HG02840 (cell line): ENCODE measurements around the gene CHAF1A.

Experiments
- ATAC-seq: cut with Tn5 transposase; IDR thresholded peaks from one replicate; pipeline ENCODE4 v1.9.1; 2021; ENCODE audit warnings: mild to moderate bottlenecking, moderate library complexity, moderate number of reproducible peaks; ENCODE audit not compliant: unreplicated experiment, low FRiP score

Gene CHAF1A, protein sequence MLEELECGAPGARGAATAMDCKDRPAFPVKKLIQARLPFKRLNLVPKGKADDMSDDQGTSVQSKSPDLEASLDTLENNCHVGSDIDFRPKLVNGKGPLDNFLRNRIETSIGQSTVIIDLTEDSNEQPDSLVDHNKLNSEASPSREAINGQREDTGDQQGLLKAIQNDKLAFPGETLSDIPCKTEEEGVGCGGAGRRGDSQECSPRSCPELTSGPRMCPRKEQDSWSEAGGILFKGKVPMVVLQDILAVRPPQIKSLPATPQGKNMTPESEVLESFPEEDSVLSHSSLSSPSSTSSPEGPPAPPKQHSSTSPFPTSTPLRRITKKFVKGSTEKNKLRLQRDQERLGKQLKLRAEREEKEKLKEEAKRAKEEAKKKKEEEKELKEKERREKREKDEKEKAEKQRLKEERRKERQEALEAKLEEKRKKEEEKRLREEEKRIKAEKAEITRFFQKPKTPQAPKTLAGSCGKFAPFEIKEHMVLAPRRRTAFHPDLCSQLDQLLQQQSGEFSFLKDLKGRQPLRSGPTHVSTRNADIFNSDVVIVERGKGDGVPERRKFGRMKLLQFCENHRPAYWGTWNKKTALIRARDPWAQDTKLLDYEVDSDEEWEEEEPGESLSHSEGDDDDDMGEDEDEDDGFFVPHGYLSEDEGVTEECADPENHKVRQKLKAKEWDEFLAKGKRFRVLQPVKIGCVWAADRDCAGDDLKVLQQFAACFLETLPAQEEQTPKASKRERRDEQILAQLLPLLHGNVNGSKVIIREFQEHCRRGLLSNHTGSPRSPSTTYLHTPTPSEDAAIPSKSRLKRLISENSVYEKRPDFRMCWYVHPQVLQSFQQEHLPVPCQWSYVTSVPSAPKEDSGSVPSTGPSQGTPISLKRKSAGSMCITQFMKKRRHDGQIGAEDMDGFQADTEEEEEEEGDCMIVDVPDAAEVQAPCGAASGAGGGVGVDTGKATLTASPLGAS

DNA sequence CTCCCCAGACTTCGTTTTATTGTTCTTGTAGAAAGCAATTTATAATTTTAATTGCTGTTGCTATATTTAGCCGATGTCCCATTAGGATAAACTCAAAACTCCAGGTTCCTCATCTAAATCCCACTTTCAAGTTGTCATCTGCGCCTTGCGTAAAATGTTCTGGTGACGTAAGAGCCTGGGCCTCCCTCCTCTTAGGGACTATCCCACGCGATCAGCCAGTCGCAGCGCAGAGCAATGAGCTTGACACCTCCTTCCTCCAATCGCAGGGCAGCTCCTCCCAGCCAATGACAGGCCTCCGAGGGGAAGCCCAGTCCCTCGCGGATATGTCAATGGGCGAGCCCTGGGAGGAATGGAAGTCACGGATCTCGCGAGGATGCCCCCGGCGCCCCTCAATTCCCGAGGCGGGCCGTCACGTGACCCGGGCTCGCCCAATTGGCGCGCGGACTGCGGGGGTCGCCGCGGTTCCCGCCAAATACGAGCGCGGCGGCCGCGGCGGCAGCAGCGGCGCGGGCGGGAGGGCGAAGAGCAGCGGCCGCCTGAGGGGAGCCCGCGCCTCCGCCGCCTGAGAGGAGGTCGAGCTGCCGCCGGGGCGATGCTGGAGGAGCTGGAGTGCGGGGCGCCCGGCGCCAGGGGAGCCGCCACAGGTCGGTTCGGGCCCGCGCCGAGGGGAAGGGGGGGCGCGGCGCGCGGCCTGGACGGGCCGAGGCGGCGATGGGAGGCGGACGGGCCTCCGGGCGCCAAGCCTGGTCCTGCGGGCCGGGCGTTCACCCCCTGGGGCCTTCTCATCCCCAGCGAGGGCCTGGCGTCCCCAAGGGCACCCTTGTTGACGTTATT, at the start of gene CHAF1A:
CHAF1A (plus strand) TSS at position 470 of the 834 bp plus-strand sequence; CDS start at position 593, 123 bp downstream.
- peak; percentile 67 for ATAC-seq

DNA sequence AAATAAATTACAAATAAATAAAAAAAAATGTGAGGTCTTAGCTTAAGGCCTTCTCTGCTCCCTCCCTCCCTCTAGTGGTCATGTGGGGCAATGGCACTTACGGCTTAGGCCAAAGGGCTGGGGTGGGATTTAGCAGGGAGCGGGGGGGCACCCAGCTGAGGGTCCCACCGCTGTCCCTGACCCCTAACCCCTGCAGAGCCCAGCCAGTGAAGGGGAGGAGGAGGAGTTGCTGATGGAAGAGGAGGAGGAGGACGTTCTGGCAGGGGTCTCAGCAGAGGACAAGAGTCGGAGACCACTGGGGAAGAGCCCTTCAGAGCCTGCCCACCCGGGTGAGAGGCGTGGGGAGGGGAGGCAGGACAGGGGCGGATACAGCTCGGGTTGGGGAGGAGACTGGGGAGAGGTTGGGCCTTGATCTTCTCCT, 49.7 kb upstream of the CHAF1A start:
- ATAC-seq = no peak

DNA sequence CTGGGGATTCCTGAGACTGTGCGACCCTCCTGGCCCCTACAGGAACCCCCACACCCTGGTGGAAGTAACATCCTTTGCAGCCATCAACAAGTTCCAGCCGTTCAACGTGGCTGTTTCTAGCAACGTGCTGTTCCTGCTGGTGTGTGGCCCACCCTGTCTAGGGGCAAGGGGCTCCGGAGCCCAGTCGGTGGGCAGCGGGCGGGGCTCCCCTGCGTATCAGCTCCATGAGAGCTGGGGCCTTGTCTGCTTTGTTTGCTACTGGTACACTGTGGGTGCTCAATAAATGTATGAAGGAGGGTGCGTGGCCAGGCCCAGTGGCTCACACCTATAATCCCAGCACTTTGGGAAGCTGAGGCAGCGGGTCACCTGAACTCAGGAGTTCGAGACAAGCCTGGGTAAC, 48.2 kb upstream of the CHAF1A start:
- ATAC-seq = no peak

- ATAC-seq = no peak
Observed at GRCh38 chr19:4354897-4355296, 47.5 kb upstream of the CHAF1A start.

DNA sequence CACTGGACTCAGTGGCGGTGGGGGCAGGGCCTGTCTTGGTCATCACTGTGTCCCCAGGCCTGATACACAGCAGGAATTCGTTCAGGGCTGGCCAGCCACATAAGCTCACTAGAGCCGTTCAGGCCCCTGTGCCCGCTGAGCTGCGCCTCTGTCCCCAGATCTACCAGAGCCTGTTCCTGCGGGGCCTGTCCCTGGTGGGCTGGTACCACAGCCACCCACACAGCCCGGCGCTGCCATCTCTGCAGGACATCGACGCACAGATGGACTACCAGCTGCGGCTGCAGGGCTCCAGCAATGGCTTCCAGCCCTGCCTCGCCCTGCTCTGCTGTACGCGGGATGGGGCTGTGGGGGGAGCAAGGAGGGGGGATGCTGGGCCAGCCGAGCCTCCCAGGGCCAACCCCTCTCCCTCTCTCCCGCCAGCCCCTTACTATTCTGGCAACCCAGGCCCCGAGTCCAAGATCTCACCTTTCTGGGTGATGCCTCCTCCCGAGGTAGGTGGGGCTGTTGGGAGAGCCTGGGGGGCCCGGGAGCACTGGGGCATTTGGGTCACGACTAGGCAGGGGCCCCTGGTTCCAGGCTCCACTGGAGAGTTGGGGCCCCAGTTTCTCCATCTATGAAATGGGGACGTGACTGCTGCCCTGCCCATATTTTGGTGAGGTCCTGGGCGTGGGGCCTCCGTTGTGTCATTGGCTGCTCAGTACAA, 45.2 kb upstream of the CHAF1A start:
- no peak for ATAC-seq

DNA sequence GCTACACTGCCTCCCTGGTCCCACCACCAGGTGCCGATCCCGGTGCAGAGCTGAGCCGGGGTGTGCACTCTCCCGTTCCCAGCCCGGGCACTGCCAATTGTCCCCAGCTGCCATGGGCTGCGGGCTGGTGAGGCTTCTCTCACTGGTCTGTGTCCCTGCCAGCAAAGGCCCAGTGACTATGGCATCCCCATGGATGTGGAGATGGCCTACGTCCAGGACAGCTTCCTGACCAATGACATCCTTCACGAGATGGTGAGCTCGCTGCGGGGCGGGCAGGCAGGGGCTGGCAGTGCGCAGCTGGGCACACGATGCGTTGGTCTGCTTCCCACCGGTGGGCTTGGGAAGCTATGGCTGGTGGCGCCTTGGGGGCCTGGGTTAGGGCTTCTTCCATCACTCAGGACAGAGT, 44.5 kb upstream of the CHAF1A start:
- ATAC-seq = no peak

DNA sequence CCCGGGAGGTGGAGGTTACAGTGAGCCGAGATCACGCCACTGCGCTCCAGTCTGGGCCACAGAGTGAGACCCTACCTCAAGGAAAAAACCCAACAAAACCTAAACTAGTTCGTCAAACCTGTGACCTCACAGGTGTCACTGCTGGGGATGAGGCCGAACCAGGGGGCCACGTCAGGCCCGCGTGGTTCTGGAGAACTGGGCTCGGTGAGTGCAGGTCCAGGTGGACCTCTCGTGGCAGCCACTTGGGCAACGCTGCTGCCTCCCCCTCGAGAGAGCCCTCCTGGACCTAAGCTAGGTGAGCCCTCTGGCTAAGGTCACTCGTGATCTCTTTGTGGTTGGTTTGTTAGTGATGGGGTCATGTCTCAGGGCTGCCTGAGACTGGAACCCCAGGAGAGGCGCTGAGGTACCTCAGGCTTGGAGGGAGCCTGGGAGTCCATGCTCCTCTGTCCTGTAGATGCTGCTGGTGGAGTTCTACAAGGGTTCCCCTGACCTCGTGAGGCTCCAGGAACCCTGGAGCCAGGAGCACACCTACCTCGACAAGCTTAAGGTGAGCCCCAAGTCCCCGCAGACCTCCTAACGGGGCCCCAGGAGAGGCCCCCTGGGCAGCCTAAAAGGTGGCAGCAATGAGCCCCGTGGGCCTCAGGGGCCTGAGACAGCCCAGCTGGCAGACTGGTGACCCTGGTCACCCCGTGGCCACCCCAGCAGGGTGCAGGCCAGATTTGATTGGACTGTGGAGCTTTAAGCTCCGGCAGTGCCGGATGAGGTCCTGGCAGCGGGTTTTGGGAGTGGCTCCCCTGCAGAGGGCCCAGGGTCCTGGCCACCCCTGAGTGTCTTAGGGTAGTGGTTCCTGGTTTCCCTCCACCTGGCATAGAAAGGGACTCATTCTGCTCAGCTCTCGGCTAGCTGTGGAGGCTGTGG, 43.5 kb upstream of the CHAF1A start:
- ATAC-seq = no peak

DNA sequence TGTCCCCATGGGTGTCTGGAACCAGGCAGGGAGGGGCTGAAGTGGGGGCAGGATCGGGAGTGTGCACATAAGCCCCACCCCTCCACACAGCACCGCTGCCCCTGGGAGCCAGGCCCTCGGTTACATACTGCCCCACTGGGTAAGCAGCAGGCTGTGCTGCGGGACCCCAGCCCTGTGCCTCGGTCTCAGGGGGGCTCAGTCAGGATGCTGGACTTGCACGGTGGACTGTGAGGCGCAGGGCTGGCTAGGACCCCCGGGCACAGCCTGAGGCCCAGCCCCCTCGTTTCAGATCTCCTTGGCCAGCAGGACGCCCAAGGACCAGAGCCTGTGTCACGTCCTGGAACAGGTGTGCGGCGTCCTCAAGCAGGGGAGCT, 42.8 kb upstream of the CHAF1A start:
- no peak for ATAC-seq

DNA sequence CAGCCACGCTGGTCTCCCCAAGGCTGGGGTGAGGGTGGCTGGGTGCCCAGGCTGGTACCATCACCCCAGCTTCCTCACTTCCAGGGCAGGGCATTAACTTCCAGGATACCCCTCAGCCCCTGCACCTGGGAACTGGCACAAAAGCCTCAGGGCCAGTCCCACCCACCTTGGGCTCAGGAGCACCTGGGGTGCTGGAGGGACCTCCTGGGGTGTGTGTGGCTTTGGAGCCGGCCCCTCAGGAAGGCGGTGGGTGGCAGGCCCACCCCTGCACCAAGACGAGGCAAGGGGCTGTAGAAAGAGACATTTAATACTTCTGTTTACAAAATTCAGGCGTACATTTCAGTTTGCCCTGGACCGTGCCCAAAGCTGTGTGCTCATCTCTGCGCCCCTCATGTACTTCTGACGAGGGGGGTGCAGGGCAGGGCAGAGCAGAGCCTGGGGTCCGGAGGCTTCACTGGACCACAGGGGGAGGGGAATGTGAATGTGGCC, 42.3 kb upstream of the CHAF1A start:
- ATAC-seq = no peak

DNA sequence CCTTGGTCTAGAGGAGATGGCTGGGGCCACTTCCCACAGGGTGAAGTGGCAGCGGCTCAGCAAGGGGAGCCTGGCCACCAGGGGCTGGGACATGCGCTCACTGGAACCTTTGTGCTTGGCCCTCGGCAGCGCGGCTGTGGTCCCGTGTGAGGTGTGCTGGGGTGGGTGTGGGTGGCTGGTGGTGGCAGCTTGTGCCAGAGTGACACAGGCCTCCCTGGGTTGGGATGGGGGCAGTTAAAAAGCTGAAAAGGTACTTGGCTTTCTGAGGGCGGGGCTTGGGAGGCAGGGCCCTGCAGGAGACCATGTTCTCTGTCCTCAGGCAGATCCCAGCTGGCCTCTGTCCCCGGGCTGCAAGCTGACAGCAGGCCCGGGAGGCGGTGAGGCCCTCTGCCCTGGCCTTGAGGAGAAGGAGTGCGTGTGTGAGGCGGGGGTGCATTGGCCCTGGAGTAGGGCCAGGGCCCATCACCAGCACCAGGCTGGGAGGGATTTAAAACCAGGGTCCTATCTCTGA, 41.7 kb upstream of the CHAF1A start:
- ATAC-seq = no peak

DNA sequence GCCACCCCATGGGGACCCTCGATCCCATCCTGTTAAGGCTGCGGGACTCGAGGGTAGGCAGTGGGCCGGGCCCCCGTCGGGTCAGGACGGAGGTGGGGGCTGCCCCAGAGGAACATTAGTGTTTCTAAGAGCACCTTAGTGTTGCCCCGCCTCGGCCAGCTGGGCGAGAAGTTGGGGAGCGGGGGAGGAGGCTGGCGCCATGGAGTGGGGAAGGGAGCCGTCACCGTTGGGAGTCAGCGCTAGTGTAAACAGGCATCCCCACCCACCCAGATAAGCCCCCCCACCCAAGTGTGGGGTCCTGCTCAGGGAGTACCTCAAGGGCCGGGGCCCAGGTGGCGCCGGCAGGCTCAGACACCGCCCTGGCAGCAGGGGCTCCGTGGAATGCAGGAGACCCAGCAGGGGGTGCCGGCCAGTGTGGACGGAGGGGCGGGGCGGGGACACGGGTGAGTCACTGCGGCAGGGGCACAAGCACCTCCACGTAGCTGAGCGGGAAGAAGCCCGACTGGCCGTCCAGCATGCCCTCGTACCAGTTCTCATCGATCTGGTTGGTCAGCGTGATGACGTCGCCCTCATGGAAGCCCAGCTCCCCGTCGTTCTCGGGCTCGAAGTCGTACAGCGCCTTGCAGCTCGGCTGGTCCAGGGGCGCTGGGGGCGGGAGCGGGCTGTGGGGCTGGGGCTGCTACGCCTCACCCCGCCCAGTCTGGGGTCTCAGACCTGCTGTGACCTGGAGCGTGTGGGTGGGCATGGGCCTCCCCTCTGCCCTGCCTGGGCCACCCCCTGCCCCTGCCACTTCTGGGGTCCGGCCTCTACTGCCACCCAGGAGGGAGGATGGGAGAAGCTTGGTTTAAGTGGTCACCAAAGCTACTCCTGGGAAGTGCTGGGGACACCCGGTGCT, 41.0 kb upstream of the CHAF1A start:
- no peak for ATAC-seq

GRCh38 chr19:4362101-4362828, 40.2 kb upstream of the CHAF1A start:
- no peak for ATAC-seq

GRCh38 chr19:4362831-4363545, 39.5 kb upstream of the CHAF1A start:
- ATAC-seq = no peak

GRCh38 chr19:4363571-4364304, 38.7 kb upstream of the CHAF1A start:
- ATAC-seq = no peak

DNA sequence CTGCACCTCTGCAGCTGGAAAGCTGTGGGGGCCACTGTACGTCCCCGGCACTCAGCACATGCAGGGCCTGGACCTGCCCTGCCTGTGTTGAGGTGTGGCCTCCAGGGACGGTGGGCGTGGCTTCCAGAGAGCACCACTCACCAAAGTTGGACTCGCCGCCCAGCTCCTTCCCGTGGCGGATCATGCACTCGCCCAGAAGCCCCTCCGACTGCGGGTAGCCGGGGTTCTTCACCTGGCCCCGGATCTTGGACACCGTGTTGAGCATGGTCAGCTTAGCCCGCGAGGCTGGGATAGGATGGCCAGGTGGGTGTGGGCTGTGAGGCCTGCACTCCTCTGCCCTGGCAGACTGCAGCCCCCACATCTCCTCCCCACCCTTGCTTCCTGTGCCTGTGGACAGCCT, 37.1 kb upstream of the CHAF1A start:
- ATAC-seq = no peak
